Endometrium (tissue), 2 donors: ENCODE measurements around the gene FBXO48.
A peak's percentile ranks its signal among the peaks of the same experiment; 100 is the strongest.
"Not testable (repeated sequence)": the region's sequence is repeated elsewhere in the genome, so short reads cannot be mapped to it uniquely, and the experiment has no call there.

Experiments
- FAIRE-seq: peaks from 2 replicates; lab custom pipeline; 2012; peaks lifted over from hg19 to GRCh38; lab: Jason Lieb, UNC
- donor health status: control.
- donor health status: control.

FBXO48 gene

DNA sequence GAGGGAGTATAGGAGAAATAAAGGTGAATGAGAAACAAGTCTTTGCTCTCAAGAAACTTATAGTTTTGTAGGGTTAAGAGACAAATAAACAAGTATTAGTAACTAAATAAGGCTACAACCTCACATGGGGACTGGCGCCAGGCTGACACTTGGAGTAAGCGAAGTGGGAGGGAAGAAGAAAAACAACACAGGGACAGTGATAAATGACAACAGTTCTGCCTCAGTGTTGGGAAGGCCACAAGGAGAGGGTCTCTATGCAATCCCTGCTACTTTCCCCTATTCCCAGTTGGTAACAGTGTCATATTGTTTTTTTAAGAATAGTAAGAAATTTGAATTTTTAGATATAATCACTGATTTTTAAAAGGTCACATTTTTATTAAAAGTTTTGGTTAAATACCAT is 4.3 kb upstream of the FBXO48 start:
- no peak for FAIRE-seq

GRCh38 chr2:68469935-68470334 is 2.8 kb upstream of the FBXO48 start:
- FAIRE-seq, result no peak

- FAIRE-seq, result no peak
These were observed 1.7 kb upstream of the FBXO48 start for GRCh38 chr2:68468801-68469200.

DNA sequence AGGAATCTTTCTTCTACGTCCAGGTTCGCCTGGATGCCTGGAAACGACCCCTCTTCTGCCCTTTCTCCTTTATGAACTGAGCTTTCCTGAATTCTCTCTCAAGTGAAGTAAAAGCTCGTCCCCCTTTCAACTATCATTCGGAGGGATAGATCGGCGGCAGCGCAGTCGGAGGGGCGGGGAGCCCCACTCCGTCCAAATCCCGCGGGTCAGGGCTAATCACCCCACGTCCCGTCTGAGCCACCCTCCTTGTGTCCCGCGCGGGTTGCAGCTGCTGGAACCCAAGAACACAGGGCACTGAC is 367 bp downstream of the FBXO48 start:
- no peak for FAIRE-seq

- no peak for FAIRE-seq
These were observed 725 bp downstream of the FBXO48 start for GRCh38 chr2:68466361-68466777.

- no peak for FAIRE-seq
These were observed 1.8 kb downstream of the FBXO48 start for GRCh38 chr2:68465081-68465916.

- no peak for FAIRE-seq
These were observed 2.4 kb downstream of the FBXO48 start for GRCh38 chr2:68464651-68465050.

DNA sequence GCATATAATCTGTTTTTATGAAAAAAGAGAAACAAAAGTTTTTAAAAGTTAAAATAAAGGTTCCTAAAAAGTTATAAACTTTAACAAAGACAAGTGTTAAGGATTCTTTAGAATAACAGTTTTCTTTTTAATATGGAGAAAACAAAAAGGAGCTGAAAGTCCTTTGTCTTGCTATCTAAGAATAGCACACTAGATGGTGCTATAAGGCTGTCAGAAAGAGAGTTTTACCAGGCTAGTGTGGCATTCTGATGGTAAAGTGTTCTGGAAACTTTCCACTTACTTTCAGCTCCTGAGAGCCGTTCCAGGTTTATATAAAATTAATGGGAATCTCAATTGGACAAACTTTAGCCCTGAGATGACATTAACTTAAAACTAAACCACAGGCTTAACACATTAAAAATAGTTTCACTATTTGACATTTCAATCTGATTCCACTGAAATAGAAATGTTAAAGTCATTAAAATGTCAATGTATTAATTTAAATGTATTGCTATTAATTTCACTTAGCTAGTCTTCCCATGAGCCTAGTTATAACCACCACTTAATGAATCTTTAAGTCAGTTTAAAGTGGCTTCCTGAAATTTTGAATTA is 3.7 kb downstream of the FBXO48 start:
- peak; percentile 89 for FAIRE-seq

- FAIRE-seq, result no peak
These were observed 8.1 kb downstream of the FBXO48 start for GRCh38 chr2:68458981-68459380.

DNA sequence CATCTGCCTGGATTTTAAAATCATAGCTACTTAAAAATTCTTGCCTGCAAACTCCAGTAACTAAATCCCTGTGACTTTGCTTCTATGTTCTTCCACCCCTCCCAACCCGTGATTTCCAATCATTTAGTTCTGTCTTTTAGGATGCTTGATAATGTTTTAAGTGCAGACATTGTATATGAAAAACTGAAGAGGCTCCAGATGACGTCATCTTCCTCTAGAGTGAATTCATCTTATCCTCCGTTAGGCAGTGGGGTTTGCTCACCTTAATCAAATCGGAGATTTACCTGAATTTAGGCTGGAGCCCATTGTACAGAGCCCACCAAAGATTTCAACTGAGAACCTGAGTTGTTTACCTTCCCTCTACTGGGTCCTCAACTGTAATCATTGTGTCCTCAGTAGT is 10.9 kb downstream of the FBXO48 start:
- no peak for FAIRE-seq

- FAIRE-seq, result no peak
These were observed 12.4 kb downstream of the FBXO48 start for GRCh38 chr2:68454719-68455118.

GRCh38 chr2:68453761-68454360 is 13.2 kb downstream of the FBXO48 start:
- FAIRE-seq, result no peak

- no peak for FAIRE-seq
These were observed 14.8 kb downstream of the FBXO48 start for GRCh38 chr2:68452158-68452900.

DNA sequence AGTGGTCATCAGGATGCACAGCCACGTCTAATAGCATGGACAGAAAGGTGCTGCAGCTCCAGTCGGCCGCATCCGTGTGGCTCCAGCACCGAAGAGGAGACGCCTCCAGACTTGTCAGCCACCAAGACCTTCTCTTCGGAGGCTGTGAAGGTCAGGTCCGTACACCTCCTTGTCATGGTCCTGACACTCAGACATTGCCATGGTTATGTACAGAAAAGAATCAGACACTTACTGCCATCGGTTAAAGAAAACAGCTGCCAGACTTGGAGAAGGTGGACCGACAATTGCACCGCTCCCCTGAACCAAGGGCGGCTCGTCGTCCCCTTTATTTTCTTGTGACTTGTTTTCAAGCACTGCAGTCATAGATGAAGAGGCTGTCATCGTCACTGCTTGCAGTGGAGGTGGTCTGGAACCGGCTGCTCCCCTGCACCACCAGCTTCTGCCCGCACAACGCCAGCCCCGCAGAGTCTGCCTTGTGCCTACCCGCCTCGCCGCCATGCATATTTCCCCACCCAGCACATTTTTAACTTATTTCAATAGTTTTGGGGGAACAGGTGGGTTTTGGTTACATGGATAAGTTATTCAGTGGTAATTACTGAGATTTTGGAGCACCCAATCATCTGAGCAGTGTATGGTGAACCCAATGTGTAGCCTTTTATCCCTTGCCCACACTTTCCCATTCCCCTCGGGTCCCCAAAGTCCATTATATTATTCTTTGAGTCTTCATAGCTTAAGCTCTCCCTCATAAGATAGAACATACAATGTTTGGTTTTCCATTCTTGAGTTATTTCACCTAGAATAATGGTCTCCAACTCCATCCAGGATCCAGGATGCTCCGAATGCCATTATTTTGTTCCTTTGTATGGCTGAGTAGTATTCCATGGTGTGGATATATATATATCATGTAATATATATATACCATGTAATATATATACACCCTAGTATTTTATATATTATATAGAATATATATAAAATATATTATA is 18.1 kb downstream of the FBXO48 start:
- no peak for FAIRE-seq

GRCh38 chr2:68447118-68447517 is 20.0 kb downstream of the FBXO48 start:
- no peak for FAIRE-seq

DNA sequence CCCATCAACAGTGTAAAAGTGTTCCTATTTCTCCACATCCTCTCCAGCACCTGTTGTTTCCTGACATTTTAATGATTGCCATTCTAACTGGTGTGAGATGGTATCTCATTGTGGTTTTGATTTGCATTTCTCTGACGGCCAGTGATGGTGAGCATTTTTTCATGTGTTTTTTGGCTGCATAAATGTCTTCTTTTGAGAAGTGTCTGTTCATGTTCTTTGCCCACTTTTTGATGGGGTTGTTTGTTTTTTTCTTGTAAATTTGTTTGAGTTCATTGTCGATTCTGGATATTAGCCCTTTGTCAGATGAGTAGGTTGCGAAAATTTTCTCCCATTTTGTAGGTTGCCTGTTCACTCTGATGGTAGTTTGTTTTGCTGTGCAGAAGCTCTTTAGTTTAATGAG is 20.7 kb downstream of the FBXO48 start:
- not testable (repeated sequence) for FAIRE-seq

DNA sequence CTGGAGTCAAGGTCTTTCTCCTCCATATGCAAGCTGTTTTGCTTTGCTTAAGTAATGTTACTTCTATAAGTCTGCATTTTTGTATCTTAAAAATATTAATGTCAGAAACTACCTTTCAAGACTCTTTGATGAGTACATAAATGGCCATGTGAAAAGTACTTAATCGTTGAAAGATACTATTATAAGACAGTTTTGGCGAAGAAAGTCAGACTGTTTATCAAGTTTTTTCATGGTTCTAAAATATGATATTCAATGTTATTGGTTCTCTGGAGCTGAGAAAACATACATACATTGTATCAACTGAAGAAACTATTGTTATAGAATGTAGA is 25.1 kb downstream of the FBXO48 start:
- FAIRE-seq, result no peak

DNA sequence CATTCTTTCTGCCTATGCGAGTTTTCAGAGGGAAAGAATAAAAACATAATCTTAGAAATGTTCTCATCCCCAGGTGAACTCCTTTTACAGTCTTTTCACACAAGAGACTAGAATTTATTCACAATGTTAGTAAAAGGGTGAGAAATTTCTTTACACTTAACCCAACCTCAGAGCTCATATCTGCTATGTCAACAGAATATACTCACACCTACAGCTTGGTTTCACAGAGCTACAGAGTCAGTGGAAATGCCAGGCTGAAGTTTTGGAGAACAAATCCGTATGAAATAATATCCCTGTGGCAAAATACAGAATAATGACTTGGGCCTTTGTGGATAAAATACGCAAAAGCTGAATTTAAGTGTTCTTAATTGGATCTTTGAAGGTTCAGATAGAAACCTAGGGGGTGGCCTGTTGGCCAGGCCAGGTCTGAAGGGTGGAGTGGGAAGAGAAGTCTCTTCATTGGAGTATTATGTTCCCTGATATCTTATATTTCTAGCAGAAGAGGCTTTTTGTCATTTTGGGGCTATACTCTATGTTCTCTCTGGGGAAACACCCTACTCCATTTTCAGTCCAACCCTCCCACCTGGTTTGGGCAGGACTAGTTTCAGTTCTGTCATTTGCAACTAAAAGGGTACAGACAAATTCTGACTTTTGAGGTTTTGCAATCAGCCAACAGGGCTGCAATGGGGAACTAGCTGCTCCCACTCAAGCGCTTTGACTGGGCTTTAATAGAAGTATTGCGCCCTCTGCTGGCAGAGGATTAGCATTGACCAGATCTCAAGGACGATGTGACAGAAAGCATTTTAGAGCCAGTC is 25.7 kb downstream of the FBXO48 start:
- FAIRE-seq, result peak; percentile 89

DNA sequence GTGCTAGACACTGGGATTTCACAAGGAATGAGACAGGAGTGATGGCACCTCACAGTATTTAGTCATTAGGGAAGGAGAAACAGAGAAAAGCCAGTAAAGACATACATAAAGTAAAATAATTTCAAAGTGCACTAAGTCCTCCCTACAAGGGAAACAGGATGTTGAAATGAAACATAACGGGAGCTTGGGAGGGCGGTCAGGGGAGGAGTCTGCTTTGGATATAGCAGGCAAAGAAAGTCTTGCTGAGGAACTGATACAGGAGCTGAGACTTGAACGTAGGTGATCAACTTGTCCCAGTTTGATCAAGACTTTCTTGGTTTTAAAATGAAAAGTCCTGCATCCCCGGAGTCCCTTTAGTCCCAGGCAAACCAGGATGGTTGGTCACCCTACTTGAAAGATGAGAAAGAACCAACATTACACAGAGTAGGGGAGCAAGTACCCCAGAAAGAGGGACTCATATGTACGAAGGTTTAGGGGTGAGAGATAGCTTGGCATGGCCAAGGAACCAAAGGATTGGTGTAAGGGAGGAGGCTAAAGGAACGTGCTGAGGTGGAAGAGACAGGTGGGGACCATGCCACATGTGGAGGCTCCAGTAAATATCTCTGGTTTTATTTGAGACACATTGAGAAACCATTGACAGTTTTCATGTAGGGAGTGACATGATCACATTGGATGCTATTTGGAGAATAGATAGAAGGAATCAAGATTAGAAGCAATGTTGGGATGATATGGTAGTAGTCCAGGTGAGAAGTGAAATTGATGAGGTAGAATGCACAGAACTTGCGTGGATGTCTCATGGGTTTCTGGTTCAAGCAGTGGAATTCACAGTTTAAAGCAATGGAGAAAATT is 28.4 kb downstream of the FBXO48 start:
- FAIRE-seq, result no peak

- no peak for FAIRE-seq
These were observed 30.8 kb downstream of the FBXO48 start for GRCh38 chr2:68436270-68436669.
